GM19438 (cell line): ENCODE results near the gene TRIM71.
"Not testable (repeated sequence)": the region's sequence is repeated elsewhere in the genome, so short reads cannot be mapped to it uniquely, and the experiment has no call there.

Experiments used
- ATAC-seq: cut with Tn5 transposase; IDR thresholded peaks from one replicate; pipeline ENCODE4 v1.9.1; 2021; ENCODE audit warnings: low read depth; ENCODE audit not compliant: unreplicated experiment

TRIM71 gene

GRCh38 chr3:32841867-32842470 lies 24.2 kb downstream of the TRIM71 start:
- ATAC-seq: no peak

GRCh38 chr3:32842531-32842931 lies 24.7 kb downstream of the TRIM71 start:
- peak; percentile 56 for ATAC-seq

GRCh38 chr3:32842987-32843386 lies 25.2 kb downstream of the TRIM71 start:
- ATAC-seq: no peak

- no peak for ATAC-seq
These were observed 25.9 kb downstream of the TRIM71 start for GRCh38 chr3:32843510-32844321.

- no peak for ATAC-seq
These were observed 26.5 kb downstream of the TRIM71 start for GRCh38 chr3:32844322-32844654.

GRCh38 chr3:32844914-32845313 lies 27.1 kb downstream of the TRIM71 start:
- no peak for ATAC-seq

- ATAC-seq: not testable (repeated sequence)
These were observed 27.7 kb downstream of the TRIM71 start for GRCh38 chr3:32845546-32845945.

GRCh38 chr3:32847045-32847444 lies 29.2 kb downstream of the TRIM71 start:
- ATAC-seq: not testable (repeated sequence)

GRCh38 chr3:32847528-32847927 lies 29.7 kb downstream of the TRIM71 start:
- ATAC-seq: no peak

- ATAC-seq: no peak
These were observed 30.4 kb downstream of the TRIM71 start for GRCh38 chr3:32848215-32848614.

- ATAC-seq: no peak
These were observed 31.2 kb downstream of the TRIM71 start for GRCh38 chr3:32849046-32849445.

- no peak for ATAC-seq
These were observed 32.4 kb downstream of the TRIM71 start for GRCh38 chr3:32850226-32850625.

GRCh38 chr3:32850636-32851035 lies 32.8 kb downstream of the TRIM71 start:
- no peak for ATAC-seq

GRCh38 chr3:32852146-32852545 lies 34.3 kb downstream of the TRIM71 start:
- ATAC-seq: no peak

GRCh38 chr3:32855350-32855953 lies 37.7 kb downstream of the TRIM71 start:
- no peak for ATAC-seq

- no peak for ATAC-seq
These were observed 38.6 kb downstream of the TRIM71 start for GRCh38 chr3:32856355-32856889.

- ATAC-seq: no peak
These were observed 39.2 kb downstream of the TRIM71 start for GRCh38 chr3:32856901-32857507.

- ATAC-seq: no peak
These were observed 40.1 kb downstream of the TRIM71 start for GRCh38 chr3:32857921-32858320.

GRCh38 chr3:32859604-32860237 lies 41.9 kb downstream of the TRIM71 start:
- no peak for ATAC-seq

- no peak for ATAC-seq
These were observed 42.7 kb downstream of the TRIM71 start for GRCh38 chr3:32860499-32860898.

- ATAC-seq: no peak
These were observed 43.9 kb downstream of the TRIM71 start for GRCh38 chr3:32861681-32862080.
